SH-SY5Y (cell line): ENCODE results near the gene GRN.

Experiments used
- GATA2 ChIP-seq: IDR thresholded peaks from 2 replicates; pipeline ENCODE4 v1.6.1; 2011; ENCODE audit warnings: mild to moderate bottlenecking, low read depth, low read length
- GATA3 ChIP-seq: IDR thresholded peaks from 2 replicates; pipeline ENCODE4 v1.6.1; 2011; ENCODE audit warnings: low read depth, mild to moderate bottlenecking, low read length, moderate library complexity

Gene GRN

DNA sequence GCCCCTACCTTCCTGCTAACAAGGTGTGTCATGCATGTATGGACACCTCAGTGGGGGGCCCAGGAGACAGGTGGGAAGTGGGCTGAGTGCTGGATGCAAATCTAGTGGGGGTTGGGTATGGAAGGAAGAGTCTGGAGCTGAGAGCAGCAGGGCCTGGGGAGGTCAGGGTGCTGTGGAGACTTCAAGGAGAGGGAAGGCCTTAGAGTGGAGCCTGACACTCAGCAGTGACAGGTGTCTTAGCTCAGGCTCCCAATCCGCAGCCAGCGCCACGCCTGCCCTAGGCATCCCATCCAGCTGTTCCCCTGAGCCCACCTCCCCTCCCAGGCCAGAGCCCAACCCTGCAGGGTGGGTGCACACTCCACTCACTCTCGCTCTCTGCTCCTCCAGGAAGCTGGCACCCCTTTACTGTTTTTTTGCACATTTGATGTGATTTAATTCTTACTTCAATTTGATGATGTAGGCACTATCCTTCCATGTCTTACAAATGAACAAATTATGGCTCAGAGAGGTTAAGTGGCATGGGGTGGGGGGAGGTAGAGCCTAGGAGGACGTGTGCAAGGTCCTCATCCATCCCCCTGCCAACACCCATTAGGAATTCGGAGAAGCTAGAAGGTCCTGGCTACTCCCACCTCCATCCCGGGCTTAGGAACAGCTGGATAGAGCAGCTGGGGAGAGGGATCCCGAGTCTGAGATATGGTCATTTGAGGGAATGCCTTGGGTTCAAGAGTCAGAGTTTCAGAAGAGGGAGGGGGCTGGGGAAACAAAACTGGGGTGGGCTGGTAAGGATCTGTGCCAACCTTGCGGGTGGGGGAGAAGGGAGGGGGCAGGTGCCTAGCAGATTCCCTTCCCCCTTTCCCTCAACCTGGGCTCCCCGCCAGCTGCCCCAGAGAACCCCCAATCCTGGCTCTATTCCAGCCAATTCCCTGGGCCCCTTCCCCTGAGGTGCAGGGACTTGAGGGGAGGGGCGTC lies 16.5 kb downstream of the GRN start:
- TF ChIP-seq GATA3 (no peak), GATA2 (no peak)

DNA sequence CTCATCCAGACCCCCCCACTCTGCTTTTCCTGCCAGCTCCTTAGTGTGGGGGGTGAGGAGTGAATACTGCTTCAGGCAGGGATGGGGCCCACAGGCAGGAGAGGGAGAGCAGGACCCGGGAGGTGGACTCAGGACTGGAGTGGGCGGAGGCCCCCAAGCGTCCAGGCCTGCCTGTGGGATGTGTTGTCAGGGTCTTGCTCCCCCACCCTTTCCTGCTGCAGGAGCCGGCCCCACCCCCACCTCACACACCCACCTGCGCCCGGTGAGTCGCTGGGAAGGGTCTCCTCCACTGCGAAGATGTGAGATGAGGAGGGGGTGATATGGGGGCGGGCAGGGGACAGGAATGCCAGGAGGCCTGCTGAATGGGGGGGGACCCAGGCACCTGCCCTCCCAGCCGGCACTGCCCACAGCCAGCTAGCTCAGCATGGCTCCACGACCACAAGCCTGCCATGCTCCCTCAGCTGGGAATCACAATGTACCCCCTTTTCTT lies 17.4 kb downstream of the GRN start:
- TF ChIP-seq GATA3 (no peak), GATA2 (no peak)

DNA sequence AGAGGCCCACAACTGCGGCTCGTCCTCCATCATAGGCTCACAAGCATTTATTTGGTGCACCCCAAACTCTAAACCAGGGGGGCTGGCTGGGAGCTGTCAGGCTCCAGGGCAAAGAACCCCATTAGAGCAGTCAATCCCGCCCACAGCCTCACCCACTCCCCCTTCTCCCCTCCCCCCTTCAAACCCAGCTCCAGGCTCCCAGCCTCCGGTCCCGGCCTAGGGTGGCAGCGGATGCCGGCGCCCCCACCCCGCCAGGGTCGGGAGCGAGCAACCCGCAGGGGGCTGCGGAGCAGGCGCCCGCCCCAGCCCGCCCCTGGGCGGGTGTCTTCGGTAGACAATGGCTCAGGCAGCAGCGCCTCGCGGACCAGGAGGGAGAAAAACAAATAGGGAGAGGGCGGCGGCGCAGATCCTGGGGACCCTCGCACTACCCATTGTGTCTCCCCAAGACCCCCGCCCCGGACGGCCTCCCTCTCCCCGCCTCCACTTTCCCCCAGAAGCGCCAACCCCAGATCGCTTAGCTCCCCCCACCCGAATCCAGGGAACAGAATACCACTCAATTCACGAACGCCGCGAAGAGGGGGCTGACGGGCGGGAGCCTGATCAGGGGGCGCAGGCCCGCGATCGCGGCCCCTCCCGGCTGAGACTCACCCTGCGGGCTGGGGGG lies 18.0 kb downstream of the GRN start:
- TF ChIP-seq GATA3 (no peak), GATA2 (no peak)

DNA sequence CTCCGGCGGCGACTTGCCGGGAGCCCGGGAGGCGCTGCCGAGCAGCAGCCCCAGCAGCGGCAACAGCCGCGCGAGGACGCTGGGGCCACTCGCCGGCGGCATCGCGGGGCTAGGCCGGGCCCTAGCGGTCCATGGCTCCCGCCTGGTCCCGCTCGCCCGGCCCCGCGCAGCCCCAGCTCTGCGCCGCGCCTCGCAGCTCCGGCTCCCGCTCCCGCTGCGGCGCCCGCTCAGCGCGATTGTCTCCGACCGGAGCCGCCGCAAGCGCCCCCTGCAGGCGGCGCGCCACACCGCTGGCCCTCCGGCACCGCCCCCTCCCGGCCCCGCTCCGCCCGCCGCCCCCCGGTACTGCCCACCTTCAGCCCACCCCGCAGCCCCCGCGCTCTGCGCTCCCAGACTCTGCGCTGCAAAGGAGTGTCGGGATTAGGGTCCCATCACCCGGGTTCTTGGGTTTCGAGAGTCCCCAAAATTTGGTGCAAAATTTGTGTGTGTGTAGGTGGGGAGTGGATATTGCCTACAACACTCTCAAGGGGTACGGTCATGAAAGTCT lies 18.6 kb downstream of the GRN start, which contains the start of gene FAM171A2:
Gene FAM171A2, minus strand, starts transcription at position 241 of the 547 bp plus-strand sequence. Its CDS starts 139 bp downstream, at position 102.
- no peak for TF ChIP-seq GATA3
- no peak for TF ChIP-seq GATA2

DNA sequence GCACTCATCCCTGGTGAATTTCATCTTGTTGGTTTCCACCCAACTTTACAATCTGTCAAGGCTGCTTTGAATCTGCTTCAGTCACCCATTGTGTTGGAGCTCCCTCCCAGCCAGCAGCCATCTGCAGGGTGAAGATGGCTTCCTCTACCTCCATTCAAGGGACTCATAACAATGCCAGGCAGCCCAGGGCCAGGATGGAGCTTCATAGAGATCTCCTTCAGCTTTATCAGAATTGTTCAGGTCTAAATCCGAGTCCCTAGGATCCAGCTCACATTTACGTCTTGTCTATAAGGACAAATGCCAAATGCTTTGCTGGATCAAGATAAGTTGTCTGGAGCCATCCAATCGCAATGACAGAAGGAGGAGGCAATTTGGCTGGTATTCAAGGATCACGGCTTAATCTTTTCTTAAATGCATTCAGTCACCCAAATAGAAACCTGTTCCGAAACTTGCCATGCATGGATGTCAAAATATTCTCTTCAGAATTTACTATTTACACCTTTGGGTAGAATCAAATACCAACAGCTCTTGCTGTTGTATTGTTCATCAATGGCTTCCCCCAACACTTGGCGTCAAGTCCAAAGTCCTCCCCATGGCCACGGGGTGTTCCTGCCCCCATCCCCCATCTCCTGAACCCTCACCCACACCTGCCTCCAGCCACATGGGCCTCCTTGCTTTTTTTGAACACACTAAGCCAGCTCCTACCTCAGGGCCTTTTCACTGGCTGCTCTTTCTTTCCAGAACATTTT lies 22.3 kb downstream of the GRN start:
- TF ChIP-seq GATA3, result no peak
- no peak for TF ChIP-seq GATA2

DNA sequence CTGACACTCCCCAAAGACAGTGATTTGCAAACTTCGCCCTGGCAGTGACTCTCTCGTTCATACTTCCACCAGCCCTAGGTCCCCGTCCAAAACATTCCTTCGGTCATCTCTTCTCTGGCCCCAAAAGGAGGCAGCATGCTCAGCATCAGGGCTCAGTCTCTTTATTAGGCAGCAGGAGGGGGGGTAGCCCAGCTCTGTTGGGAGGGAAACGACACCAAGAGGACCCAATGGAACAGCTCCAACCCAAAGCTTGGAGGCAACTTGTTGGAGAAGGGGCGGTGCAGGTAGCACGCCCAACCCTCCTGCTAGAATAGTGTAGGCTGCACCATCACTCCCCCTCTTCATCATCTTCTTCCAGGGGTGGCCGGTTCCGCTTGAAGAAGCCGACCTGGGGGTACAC lies 26.9 kb downstream of the GRN start:
- TF ChIP-seq GATA2 (no peak), GATA3 (no peak)

DNA sequence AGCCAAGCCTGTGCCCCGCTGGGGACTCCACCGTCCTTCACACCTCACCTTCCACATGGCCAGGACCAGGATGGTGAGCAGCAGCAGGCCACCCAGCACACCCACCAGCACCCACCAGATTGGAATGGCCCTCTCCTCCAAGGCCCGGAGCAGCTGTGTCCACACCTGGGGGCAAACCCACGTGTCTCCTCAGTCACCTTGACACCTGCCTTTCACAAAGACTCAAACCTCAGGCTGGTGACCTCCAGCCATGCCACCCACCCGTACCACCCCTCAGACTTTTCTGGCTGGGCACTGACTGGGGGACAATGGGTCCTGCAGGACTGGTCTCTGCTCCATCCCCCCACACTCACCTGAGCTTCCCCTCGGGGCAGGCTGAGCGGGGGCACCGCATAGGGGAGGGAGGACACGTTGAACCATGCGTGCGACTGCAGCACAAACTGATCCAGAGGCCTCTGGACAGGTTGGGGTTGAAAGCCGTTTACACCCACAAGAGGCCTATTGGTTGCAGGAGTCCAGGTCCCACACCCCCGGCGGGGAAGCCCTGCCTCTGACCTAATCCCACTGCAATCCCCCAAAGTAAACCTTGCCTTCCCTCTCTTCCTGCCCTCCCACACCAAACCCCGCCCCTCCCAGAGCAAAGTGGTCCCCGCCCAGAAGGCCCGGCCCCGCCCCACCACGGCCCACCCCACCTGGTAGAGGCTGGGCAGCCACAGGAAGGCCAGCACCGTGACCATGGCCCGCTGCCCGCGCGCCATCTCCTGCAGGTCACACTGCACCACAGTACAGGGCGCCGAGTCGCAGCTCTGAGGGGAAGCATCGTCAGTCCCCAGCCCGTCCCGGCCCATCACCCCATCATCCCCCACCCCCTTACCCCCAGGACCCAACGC lies 29.4 kb downstream of the GRN start:
- TF ChIP-seq GATA2 (no peak), GATA3 (no peak)

DNA sequence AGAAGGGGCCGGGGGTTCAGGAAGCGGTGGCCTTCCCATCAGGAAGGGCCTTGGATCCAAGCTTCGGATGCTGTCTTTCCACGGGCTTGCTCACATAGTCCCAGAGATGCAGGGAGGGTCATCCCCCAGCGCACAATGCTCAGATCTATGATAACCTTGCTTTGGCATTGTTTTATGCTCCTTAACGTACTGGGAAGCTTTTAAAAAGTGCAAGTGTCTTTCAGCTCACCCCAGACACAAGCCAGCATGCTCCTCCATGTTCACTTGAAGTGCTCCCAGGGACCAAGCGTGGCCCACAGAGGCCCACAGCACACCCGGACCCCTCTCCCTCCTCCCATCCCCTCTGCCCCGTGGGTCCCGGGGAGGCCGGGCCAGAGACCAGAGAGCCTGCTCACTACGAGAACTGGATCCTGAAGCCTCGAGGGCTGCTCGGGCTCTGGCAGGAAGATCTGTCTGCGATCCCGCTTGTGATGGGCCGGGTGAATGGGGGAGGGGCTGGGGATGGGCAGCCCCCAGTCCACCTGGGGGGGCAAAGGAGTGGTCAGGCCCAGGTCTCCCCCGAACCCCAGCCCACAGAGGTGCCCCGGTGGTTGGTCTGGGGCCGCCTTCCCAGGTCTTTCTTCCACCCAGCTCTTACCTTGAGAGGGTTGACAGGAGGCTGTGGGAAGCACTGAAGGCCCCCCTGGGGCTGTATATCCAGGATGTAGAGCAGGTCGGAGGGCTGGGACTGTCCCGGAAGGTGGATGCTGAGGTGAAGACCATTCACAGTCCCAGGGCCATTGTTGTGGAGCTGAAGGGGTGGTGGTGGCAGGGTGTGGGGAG lies 30.3 kb downstream of the GRN start:
- TF ChIP-seq GATA3, result no peak
- no peak for TF ChIP-seq GATA2

DNA sequence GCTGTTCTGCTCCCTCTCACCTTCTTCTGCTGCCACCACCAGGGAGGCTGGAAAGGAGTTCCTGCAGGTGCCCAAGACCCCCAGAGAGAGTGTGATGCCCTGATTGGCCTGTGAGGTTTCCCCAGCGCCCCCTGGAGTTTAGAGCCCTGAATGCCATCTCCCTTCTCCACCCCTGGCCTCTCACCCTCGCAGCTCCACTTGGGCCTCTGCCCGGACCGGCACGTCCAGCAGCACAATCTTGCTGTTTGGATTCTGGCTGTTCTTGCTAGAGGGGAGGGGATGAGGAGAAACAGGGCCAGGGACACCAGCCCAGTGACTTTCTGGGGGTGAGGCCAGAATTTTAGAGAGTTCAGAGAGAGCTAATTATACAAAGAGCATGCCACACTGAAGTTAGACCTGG lies 31.0 kb downstream of the GRN start:
- no peak for TF ChIP-seq GATA2
- TF ChIP-seq GATA3, result no peak

DNA sequence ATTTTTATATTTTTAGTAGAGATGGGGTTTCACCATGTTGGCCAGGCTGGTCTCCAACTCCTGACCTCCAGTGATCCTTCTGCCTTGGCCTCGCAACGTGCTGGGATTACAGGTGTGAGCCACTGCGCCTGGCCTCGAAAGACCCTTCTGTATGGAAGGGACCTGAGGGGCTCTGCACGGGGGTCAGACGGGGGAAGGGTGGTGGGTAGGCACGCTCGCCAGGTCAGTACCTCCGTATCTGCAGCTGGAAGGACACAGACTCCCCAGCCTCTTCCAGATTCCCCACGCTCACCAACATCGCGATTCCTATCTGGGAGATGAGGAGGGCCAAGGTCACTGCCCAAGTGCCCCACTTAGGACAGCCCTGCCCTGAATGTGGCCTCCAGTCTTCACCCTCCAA lies 31.7 kb downstream of the GRN start:
- TF ChIP-seq GATA3 (no peak), GATA2 (no peak)

DNA sequence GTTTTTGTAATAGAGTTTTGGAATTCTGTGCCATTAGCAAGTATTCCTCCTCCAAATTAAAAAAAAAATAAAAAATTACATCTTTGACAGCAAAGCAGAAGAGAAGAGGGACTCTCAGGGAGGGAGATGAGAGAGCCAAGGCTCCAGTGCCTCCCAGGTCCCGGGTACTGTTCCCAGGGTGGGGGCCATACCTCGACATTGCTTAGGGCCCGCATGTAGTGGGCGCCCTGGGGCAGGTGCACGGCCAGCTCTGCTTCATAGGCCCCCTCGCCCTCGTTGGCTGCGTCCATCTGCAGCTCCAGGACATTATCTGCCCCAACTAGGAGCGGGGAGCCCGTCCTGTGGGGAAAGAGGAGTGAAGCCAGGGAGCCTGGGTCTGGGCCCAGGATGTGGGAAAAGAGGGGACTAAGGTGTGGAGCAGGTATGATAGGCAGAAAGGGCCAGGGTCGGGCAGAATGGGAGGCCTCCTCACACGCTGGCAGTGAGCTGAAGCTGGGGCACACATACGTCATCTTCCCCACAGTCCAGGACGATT lies 33.1 kb downstream of the GRN start:
- TF ChIP-seq GATA2, result no peak
- no peak for TF ChIP-seq GATA3

DNA sequence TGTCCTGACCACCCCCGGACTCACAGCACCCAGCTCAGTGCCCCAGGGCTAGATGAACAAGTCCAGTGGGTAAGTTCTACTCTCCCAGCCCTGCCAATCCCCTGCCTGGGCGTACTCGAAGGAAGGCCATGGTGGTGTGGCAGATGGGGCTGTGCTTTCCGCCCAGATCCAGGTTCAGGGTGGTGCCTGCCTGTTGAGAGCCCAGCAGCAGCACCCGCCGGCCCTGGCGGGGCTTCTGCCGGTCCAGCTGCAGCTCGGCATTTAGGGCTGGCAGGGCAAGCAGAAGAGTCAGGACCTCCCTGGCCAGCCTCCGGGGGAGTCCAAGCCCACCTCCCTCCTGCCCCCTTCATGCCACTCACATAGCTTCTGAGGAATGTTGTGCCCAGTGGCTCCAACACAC lies 34.8 kb downstream of the GRN start:
- no peak for TF ChIP-seq GATA3
- TF ChIP-seq GATA2, result no peak
